Astrocyte of the cerebellum (primary cell): ENCODE measurements around the gene NDRG3.

Experiments used
- DNase-seq: peaks from one replicate; pipeline ENCODE4 v3.0.0-alpha.2; 2011; ENCODE audit warnings: low read depth
- H3K4me3 ChIP-seq: 2 replicates; pipeline ENCODE4 v1.5.1; 2011; ENCODE audit warnings: mild to moderate bottlenecking, low read depth, low read length, moderate library complexity
- CTCF ChIP-seq: IDR thresholded peaks from 2 replicates; pipeline ENCODE4 v1.5.1; 2012; ENCODE audit warnings: low read length, low read depth, moderate library complexity, mild to moderate bottlenecking; ENCODE audit errors: missing control alignments
- in situ Hi-C: cut with HindIII; loops from 2 replicates; pipeline ENCODE4 v1.10.0; 2017; ENCODE audit warnings: low sequenced_read_pairs

Gene NDRG3

GRCh38 chr20:36646678-36647077, 99.2 kb downstream of the NDRG3 start:
- DNase-seq, result no peak
- in situ Hi-C loops, result no loop called here
- no peak for TF ChIP-seq CTCF
- no peak overlapping the region for H3K4me3 ChIP-seq

GRCh38 chr20:36645998-36646397, 99.9 kb downstream of the NDRG3 start, which contains the start of gene SLA2:
TSS of gene SLA2 (minus strand) at chr20:36646196. CDS start at chr20:36641335, 4,861 bp downstream.
- in situ Hi-C loops, result no loop called here
- H3K4me3 ChIP-seq, result no peak within 1 kb of the TSS
- DNase-seq, result no peak
- no peak for TF ChIP-seq CTCF

- DNase-seq, result no peak
- no peak for TF ChIP-seq CTCF
- in situ Hi-C loops, result no loop called here
- no peak overlapping the region for H3K4me3 ChIP-seq
Measured at GRCh38 chr20:36645353-36645752, 100.5 kb downstream of the NDRG3 start.

- H3K4me3 ChIP-seq, result no peak overlapping the region
- TF ChIP-seq CTCF, result no peak
- DNase-seq, result no peak
- in situ Hi-C loops, result loop anchor here (5.0 kb wide), 1 partner anchor 98 kb away; no protein-coding TSS in a partner anchor
Measured at GRCh38 chr20:36644706-36645095, 101.2 kb downstream of the NDRG3 start.

GRCh38 chr20:36644032-36644705, 101.7 kb downstream of the NDRG3 start:
- no peak for TF ChIP-seq CTCF
- H3K4me3 ChIP-seq, result no peak overlapping the region
- no peak for DNase-seq
- in situ Hi-C loops, result loop anchor here (5.0 kb wide), 1 partner anchor 98 kb away; no protein-coding TSS in a partner anchor

GRCh38 chr20:36642136-36642535, 103.8 kb downstream of the NDRG3 start:
- DNase-seq, result no peak
- in situ Hi-C loops, result loop anchor here (5.0 kb wide), 1 partner anchor 100 kb away; no protein-coding TSS in a partner anchor
- H3K4me3 ChIP-seq, result no peak overlapping the region
- no peak for TF ChIP-seq CTCF
